Heart left ventricle (tissue), 13 donors: Measurements from ENCODE around the gene RNF121.

ENCODE experiments used
- POLR2A ChIP-seq, 2 donors: fragments of 450-650 bp; IDR thresholded peaks; one replicate each; pipeline ENCODE4 v1.6.1; 2017; ENCODE audit warnings: antibody characterized with exemption in 2 of 2, mild to moderate bottlenecking in 2 of 2, moderate library complexity in 2 of 2
- TF ChIP-seq, protein P1 (sequence below), 12 donors: fragments of 200-600 bp; sonication (generic) in 4 of 12; IDR thresholded peaks; one replicate each; pipeline versions ENCODE4 v1.5.0 to v1.8.0; 2018 to 2022; ENCODE audit warnings: antibody characterized with exemption in 12 of 12, mild to moderate bottlenecking in 5 of 12
- donor health status: ischemic (EF 13 %, LVEDD 7.1; RV severe dilation, severe dysfunction).
- donor health status: DM: no; HTN: yes; CAD: no.
- donor health status: DM: no; HTN: no; CAD: no.
- donor health status: ischemic (EF 25% LVEDD 6.9; RV normal size, moderate dysfunction).
- donor health status: ischemic (EF 25% LVEDD 5.7; RV mildly dilated, moderate dysfunction).
- donor health status: ischemic (EF 35%, LVEDD 5.7; RV mildly dilated, moderate dysfunction).
- donor health status: nonischemic (EF 11% LVEDD 7.7; RV severe dilation, severe dysfunction).
- donor health status: DM: yes; HTN: yes; CAD: no.
- donor health status: PGD.
- donor health status: ischemic (EF 29% LVEDD 5.4; RV normal size, mild dysfunction).
- donor health status: nonischemic (EF 23%, LVEDD 6.1; RV moderate dilation, normal function).

DNA sequence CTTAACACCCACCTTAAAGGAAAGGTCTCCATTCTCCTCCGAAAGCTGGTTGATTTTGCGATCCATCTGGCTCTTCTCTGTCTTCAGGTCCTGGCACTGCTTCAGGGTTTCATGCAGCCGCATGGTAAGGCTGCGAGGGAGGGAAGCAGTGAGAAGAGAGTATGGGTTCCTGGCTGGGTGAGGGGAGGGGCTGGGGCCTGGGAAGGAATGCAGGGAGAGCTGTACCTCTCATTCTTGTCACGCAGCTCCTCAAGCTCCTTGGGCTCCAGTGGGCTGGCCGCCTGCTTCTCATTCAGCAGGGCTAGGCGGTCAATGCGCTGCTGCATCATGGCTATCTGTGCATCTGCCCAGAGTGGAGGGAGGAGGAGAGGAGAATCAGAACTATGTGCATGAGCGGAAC is 89.3 kb downstream of the RNF121 start:
- TF ChIP-seq, protein P1, sequence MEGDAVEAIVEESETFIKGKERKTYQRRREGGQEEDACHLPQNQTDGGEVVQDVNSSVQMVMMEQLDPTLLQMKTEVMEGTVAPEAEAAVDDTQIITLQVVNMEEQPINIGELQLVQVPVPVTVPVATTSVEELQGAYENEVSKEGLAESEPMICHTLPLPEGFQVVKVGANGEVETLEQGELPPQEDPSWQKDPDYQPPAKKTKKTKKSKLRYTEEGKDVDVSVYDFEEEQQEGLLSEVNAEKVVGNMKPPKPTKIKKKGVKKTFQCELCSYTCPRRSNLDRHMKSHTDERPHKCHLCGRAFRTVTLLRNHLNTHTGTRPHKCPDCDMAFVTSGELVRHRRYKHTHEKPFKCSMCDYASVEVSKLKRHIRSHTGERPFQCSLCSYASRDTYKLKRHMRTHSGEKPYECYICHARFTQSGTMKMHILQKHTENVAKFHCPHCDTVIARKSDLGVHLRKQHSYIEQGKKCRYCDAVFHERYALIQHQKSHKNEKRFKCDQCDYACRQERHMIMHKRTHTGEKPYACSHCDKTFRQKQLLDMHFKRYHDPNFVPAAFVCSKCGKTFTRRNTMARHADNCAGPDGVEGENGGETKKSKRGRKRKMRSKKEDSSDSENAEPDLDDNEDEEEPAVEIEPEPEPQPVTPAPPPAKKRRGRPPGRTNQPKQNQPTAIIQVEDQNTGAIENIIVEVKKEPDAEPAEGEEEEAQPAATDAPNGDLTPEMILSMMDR (IDR thresholded peaks at IDR 0.05) = no peak
- TF ChIP-seq POLR2A (IDR thresholded peaks at IDR 0.05) = no peak
